MCF 10A (cell line): ENCODE measurements around the gene USP15. TPM values are rescaled to one million over a fixed set of nuclear protein-coding genes. Genes with fewer than 3 reads are reported as not detected.
"Not testable (repeated sequence)": the region's sequence is repeated elsewhere in the genome, so short reads cannot be mapped to it uniquely, and the experiment has no call there.

Source experiments
- BruUV-seq: library from RNA; stranded (reverse); fragments of 400-500 nt; replicated peaks from 2 replicates; lab custom pipeline; 2021; lab: Mats Ljungman, UMichigan
- CTCF ChIA-PET: fragments of 300-600 bp; sonication (Branson Sonifier 250); formaldehyde crosslinking; extraction: SDS; loops from one replicate; lab custom pipeline; 2021; ENCODE audit warnings: antibody characterized with exemption, inconsistent platforms; lab: Yijun Ruan, JAX
- POLR2A ChIA-PET: fragments of 300-600, 350-650 bp; sonication (Branson Sonifier 250); formaldehyde crosslinking; extraction: SDS; loops from one replicate; lab custom pipeline; 2020; ENCODE audit warnings: antibody characterized with exemption, inconsistent platforms; lab: Yijun Ruan, JAX
- DNase-seq: peaks from one replicate; pipeline ENCODE4 v3.0.0-alpha.2; 2018; ENCODE audit not compliant: unreplicated experiment
- H3K27ac Mint-ChIP-seq: one replicate; pipeline ENCODE4 v1.8.0; 2022; ENCODE audit warnings: mild to moderate bottlenecking, low read depth, mixed read lengths; ENCODE audit not compliant: unreplicated experiment
- H3K27me3 Mint-ChIP-seq: one replicate; pipeline ENCODE4 v1.8.0; 2022; ENCODE audit warnings: mixed read lengths; ENCODE audit not compliant: insufficient read depth, unreplicated experiment
- H3K36me3 Mint-ChIP-seq: one replicate; pipeline ENCODE4 v1.8.0; 2022; ENCODE audit warnings: mild to moderate bottlenecking, moderate library complexity, mixed read lengths; ENCODE audit not compliant: insufficient read depth, unreplicated experiment
- H3K4me1 Mint-ChIP-seq: one replicate; pipeline ENCODE4 v1.8.0; 2022; ENCODE audit warnings: mixed read lengths; ENCODE audit not compliant: insufficient read depth, unreplicated experiment
- H3K4me3 Mint-ChIP-seq: one replicate; pipeline ENCODE4 v1.8.0; 2022; ENCODE audit warnings: mild to moderate bottlenecking, moderate library complexity, mixed read lengths; ENCODE audit not compliant: unreplicated experiment
- H3K9me3 Mint-ChIP-seq: one replicate; pipeline ENCODE4 v1.8.0; 2022; ENCODE audit warnings: mixed read lengths; ENCODE audit not compliant: unreplicated experiment
- CTCF ChIP-seq: fragments of 200-600 bp; IDR thresholded peaks from one replicate; pipeline ENCODE4 v1.8.0; 2022; ENCODE audit warnings: antibody characterized with exemption, mild to moderate bottlenecking; ENCODE audit not compliant: unreplicated experiment
- intact Hi-C: fragments of 100-400 bp; cut with micrococcal nuclease; formaldehyde crosslinking; loops from 2 replicates; pipeline ENCODE4 v1.14.1; 2022
- total RNA-seq: library from RNA; stranded (reverse); gene quantifications from 2 replicates; pipeline ENCODE4 v1.2.3, GENCODE V29; 2022

The USP15 gene
- total RNA-seq, 1 experiment from 2014 or later, result 71.0 TPM

GRCh38 chr12:62351326-62351725, 91.1 kb downstream of the USP15 start:
- ChIA-PET POLR2A (interaction anchor here (0.7 to 0.8 kb wide), 3 partner anchors 58 to 1314 kb away, joined by 3 read pairs; no protein-coding TSS in a partner anchor), CTCF (interaction anchor here (0.6 kb wide), 1 partner anchor 12 kb away, joined by 3 read pairs; no protein-coding TSS in a partner anchor)
- Mint-ChIP-seq H3K9me3 (no peaks in the 10 kb centered on the region), H3K27me3 (no peaks in the 10 kb centered on the region), H3K36me3 (peaks cover 25% of the 10 kb centered on the region), H3K4me3 (no peak overlapping the region), H3K27ac (no peak overlapping the region), H3K4me1 (peaks cover 6% of the 10 kb centered on the region)
- DNase-seq, result no peak
- BruUV-seq, result no TSS peak
- no peak for TF ChIP-seq CTCF
- intact Hi-C loops, result no loop called here

GRCh38 chr12:62361048-62361447, 100.8 kb downstream of the USP15 start:
- Mint-ChIP-seq H3K27ac (no peak overlapping the region), H3K4me3 (no peak overlapping the region), H3K4me1 (no peaks in the 10 kb centered on the region), H3K36me3 (peaks cover 16% of the 10 kb centered on the region), H3K27me3 (no peaks in the 10 kb centered on the region), H3K9me3 (no peaks in the 10 kb centered on the region)
- no peak for TF ChIP-seq CTCF
- POLR2A ChIA-PET, result no interaction called here
- intact Hi-C loops, result no loop called here
- CTCF ChIA-PET, result no interaction called here
- BruUV-seq, result no TSS peak
- no peak for DNase-seq

- Mint-ChIP-seq H3K27me3 (no peaks in the 10 kb centered on the region), H3K4me3 (no peak overlapping the region), H3K9me3 (peaks cover 11% of the 10 kb centered on the region), H3K4me1 (peaks cover 6% of the 10 kb centered on the region), H3K36me3 (peaks cover 14% of the 10 kb centered on the region), H3K27ac (peak overlapping the region; percentile 1)
- no peak for DNase-seq
- ChIA-PET POLR2A (no interaction called here), CTCF (no interaction called here)
- no TSS peak for BruUV-seq
- intact Hi-C loops, result no loop called here
- no peak for TF ChIP-seq CTCF
These were observed 103.3 kb downstream of the USP15 start for GRCh38 chr12:62363506-62363905.

- H3K27me3 Mint-ChIP-seq, result not testable (repeated sequence)
These were observed 104.5 kb downstream of the USP15 start for GRCh38 chr12:62364697-62365096.

GRCh38 chr12:62365846-62366245, 105.6 kb downstream of the USP15 start:
- DNase-seq, intact Hi-C loops, BruUV-seq, H3K27ac Mint-ChIP-seq, H3K27me3 Mint-ChIP-seq, H3K4me3 Mint-ChIP-seq, POLR2A ChIA-PET, CTCF ChIA-PET, H3K4me1 Mint-ChIP-seq: not testable (repeated sequence)
- Mint-ChIP-seq H3K36me3 (peaks cover 21% of the 10 kb centered on the region), H3K9me3 (peaks cover 11% of the 10 kb centered on the region)

More at GRCh38 chr12:62364697-62365096, 104.5 kb downstream of the USP15 start:
- POLR2A ChIA-PET, H3K4me3 Mint-ChIP-seq, H3K4me1 Mint-ChIP-seq, CTCF ChIA-PET, intact Hi-C loops, BruUV-seq, H3K27ac Mint-ChIP-seq, DNase-seq: not testable (repeated sequence)
- peaks cover 11% of the 10 kb centered on the region for H3K9me3 Mint-ChIP-seq
- peaks cover 17% of the 10 kb centered on the region for H3K36me3 Mint-ChIP-seq

GRCh38 chr12:62368430-62369223, 108.4 kb downstream of the USP15 start:
- intact Hi-C loops, H3K27me3 Mint-ChIP-seq, DNase-seq, H3K27ac Mint-ChIP-seq, H3K4me1 Mint-ChIP-seq, H3K4me3 Mint-ChIP-seq, CTCF ChIA-PET, BruUV-seq: not testable (repeated sequence)
- Mint-ChIP-seq H3K9me3 (peaks cover 11% of the 10 kb centered on the region), H3K36me3 (peaks cover 27% of the 10 kb centered on the region)
- POLR2A ChIA-PET, result interaction anchor here (1.1 kb wide), 1 partner anchor 234 kb away, joined by 4 read pairs; no protein-coding TSS in a partner anchor
